ENCODE measurements around the gene TEAD4.

DNA sequence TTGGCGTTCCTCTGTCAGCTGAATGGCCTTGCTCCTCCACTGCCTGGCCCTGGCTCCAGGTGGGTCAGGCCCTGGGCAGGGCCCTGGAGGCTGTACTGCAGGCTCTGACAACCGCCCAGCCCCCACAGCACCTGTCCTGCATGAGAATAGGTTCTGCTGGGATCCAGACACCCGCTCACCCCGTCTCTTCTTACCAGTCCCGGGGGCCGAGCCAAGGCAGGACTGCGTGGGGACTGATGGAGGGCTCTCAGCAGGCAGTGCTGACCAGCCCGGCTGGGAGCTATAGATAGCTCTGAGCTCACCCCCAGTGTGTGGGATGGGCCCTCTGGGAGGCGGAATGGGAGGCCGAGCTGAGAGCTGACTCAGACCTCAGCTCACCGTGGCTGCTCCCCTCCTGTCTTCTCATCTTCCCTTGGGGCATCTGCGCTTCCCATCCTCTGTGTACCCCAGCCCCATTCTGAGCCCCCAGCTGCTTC, 39.6 kb downstream of the TEAD4 start:
- TF ChIP-seq HDGF (IDR thresholded peaks at IDR 0.05; ENCODE audit: borderline replicate concordance) (no peak), NFRKB (IDR thresholded peaks at IDR 0.05) (no peak), TARDBP (IDR thresholded peaks at IDR 0.05) (no peak), BHLHE40 (IDR thresholded peaks at IDR 0.05; ENCODE audit: borderline replicate concordance) (no peak), L3MBTL2 (conservative IDR thresholded peaks at IDR 0.05) (no peak), ZNF384 (IDR thresholded peaks at IDR 0.05) (no peak), ARNT (IDR thresholded peaks at IDR 0.05) (no peak), FOXM1 (IDR thresholded peaks at IDR 0.05; ENCODE audit: borderline replicate concordance) (no peak), SUZ12 (IDR thresholded peaks at IDR 0.05) (no peak), LEF1 (IDR thresholded peaks at IDR 0.05; ENCODE audit: borderline replicate concordance) (no peak), FOXK2 (IDR thresholded peaks at IDR 0.05) (no peak), FOXA1 (IDR thresholded peaks at IDR 0.05) (no peak)
- TF ChIP-seq, protein P1, sequence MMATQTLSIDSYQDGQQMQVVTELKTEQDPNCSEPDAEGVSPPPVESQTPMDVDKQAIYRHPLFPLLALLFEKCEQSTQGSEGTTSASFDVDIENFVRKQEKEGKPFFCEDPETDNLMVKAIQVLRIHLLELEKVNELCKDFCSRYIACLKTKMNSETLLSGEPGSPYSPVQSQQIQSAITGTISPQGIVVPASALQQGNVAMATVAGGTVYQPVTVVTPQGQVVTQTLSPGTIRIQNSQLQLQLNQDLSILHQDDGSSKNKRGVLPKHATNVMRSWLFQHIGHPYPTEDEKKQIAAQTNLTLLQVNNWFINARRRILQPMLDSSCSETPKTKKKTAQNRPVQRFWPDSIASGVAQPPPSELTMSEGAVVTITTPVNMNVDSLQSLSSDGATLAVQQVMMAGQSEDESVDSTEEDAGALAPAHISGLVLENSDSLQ (IDR thresholded peaks at IDR 0.05), result no peak
